Suprapubic skin (tissue), 4 donors: ENCODE results near the gene TMEM267.

ENCODE experiments used
- CTCF ChIP-seq, 2 donors: fragments of 200-600 bp in 1 of 2; fragments of 450-650 bp in 1 of 2; sonication (generic) in 1 of 2; IDR thresholded peaks; one replicate each; pipeline ENCODE4 v1.5.1; 2016 to 2019; ENCODE audit warnings: antibody characterized with exemption in 2 of 2, mild to moderate bottlenecking in 1 of 2, moderate library complexity in 1 of 2
- POLR2A ChIP-seq, 2 donors: fragments of 450-650 bp; IDR thresholded peaks; one replicate each; pipeline ENCODE4 v1.6.1; 2017; ENCODE audit warnings: antibody characterized with exemption in 2 of 2, mild to moderate bottlenecking in 2 of 2, moderate library complexity in 2 of 2
- POLR2AphosphoS5 ChIP-seq, 3 donors: sonication (generic); formaldehyde crosslinking; IDR thresholded peaks; one replicate each; pipeline ENCODE4 v1.6.1; 2017; ENCODE audit warnings: antibody characterized with exemption in 3 of 3

- TF ChIP-seq CTCF (IDR thresholded peaks at IDR 0.05) (no peak), POLR2A (IDR thresholded peaks at IDR 0.05) (no peak), POLR2AphosphoS5 (IDR thresholded peaks at IDR 0.05) (no peak)
These were observed 81.8 kb downstream of the TMEM267 start for GRCh38 chr5:43401827-43402226.
